SK-N-SH (cell line): Measurements from ENCODE around the gene CLASP2.

ENCODE experiments used
- FOXJ3 ChIP-seq: sonication (generic); formaldehyde crosslinking; IDR thresholded peaks from 2 replicates; pipeline ENCODE4 v1.5.1; 2020; ENCODE audit warnings: mild to moderate bottlenecking, missing genetic modification reagents
- JUND ChIP-seq: IDR thresholded peaks from 2 replicates; pipeline ENCODE4 v1.4.0; 2012
- POLR2AphosphoS5 ChIP-seq: IDR thresholded peaks from 2 replicates; pipeline ENCODE4 v1.6.1; 2012; ENCODE audit warnings: low read depth, low read length
- RAD21 ChIP-seq: IDR thresholded peaks from 2 replicates; pipeline ENCODE4 v1.6.1; 2012; ENCODE audit warnings: mild to moderate bottlenecking, low read length
- SIN3A ChIP-seq: IDR thresholded peaks from 2 replicates; pipeline ENCODE4 v1.6.1; 2012; ENCODE audit warnings: low read depth, mild to moderate bottlenecking, low read length, moderate library complexity, borderline replicate concordance
- TF ChIP-seq, protein P1 (sequence below): fragments of 200-600 bp; sonication (generic); IDR thresholded peaks from 2 replicates; pipeline ENCODE4 v1.6.1; 2017; ENCODE audit warnings: antibody characterized with exemption, mild to moderate bottlenecking, moderate library complexity
- TF ChIP-seq, protein P2 (sequence below): IDR thresholded peaks from 2 replicates; pipeline ENCODE4; 2012
- TF ChIP-seq, protein P3 (sequence below): IDR thresholded peaks from 2 replicates; pipeline ENCODE4 v1.6.1; 2012; ENCODE audit warnings: mild to moderate bottlenecking, low read depth, low read length, moderate library complexity

DNA sequence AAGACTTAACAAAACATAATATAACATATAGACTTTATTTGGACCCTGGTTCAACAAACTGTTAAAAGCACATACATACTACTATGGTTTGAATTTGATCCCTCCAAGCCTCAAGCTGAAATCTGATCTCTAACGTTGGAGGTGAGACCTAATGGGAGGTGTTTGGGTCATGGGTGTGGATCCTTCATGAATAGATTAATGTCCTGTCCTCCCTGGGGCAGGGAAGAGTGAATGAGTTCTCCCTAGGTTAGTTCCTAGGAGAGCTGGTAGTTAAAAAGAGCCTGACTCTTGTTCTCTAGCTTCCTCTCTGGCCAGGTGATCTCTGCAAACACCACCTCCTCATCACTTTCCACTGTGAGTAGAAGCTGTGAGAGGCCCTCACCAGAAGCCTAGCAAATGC lies 36.4 kb downstream of the CLASP2 start:
- no peak for TF ChIP-seq FOXJ3 (CRISPR knock-in tag)
- TF ChIP-seq, protein P1, sequence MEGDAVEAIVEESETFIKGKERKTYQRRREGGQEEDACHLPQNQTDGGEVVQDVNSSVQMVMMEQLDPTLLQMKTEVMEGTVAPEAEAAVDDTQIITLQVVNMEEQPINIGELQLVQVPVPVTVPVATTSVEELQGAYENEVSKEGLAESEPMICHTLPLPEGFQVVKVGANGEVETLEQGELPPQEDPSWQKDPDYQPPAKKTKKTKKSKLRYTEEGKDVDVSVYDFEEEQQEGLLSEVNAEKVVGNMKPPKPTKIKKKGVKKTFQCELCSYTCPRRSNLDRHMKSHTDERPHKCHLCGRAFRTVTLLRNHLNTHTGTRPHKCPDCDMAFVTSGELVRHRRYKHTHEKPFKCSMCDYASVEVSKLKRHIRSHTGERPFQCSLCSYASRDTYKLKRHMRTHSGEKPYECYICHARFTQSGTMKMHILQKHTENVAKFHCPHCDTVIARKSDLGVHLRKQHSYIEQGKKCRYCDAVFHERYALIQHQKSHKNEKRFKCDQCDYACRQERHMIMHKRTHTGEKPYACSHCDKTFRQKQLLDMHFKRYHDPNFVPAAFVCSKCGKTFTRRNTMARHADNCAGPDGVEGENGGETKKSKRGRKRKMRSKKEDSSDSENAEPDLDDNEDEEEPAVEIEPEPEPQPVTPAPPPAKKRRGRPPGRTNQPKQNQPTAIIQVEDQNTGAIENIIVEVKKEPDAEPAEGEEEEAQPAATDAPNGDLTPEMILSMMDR = no peak
- no peak for TF ChIP-seq POLR2AphosphoS5
- TF ChIP-seq SIN3A = no peak
- no peak for TF ChIP-seq RAD21
- no peak for TF ChIP-seq JUND
- TF ChIP-seq, protein P2, sequence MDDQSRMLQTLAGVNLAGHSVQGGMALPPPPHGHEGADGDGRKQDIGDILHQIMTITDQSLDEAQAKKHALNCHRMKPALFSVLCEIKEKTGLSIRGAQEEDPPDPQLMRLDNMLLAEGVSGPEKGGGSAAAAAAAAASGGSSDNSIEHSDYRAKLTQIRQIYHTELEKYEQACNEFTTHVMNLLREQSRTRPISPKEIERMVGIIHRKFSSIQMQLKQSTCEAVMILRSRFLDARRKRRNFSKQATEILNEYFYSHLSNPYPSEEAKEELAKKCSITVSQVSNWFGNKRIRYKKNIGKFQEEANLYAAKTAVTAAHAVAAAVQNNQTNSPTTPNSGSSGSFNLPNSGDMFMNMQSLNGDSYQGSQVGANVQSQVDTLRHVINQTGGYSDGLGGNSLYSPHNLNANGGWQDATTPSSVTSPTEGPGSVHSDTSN = no peak
- TF ChIP-seq, protein P3, sequence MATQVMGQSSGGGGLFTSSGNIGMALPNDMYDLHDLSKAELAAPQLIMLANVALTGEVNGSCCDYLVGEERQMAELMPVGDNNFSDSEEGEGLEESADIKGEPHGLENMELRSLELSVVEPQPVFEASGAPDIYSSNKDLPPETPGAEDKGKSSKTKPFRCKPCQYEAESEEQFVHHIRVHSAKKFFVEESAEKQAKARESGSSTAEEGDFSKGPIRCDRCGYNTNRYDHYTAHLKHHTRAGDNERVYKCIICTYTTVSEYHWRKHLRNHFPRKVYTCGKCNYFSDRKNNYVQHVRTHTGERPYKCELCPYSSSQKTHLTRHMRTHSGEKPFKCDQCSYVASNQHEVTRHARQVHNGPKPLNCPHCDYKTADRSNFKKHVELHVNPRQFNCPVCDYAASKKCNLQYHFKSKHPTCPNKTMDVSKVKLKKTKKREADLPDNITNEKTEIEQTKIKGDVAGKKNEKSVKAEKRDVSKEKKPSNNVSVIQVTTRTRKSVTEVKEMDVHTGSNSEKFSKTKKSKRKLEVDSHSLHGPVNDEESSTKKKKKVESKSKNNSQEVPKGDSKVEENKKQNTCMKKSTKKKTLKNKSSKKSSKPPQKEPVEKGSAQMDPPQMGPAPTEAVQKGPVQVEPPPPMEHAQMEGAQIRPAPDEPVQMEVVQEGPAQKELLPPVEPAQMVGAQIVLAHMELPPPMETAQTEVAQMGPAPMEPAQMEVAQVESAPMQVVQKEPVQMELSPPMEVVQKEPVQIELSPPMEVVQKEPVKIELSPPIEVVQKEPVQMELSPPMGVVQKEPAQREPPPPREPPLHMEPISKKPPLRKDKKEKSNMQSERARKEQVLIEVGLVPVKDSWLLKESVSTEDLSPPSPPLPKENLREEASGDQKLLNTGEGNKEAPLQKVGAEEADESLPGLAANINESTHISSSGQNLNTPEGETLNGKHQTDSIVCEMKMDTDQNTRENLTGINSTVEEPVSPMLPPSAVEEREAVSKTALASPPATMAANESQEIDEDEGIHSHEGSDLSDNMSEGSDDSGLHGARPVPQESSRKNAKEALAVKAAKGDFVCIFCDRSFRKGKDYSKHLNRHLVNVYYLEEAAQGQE = no peak
